Measurements from ENCODE around the gene ETV6.

ETV6 gene

DNA sequence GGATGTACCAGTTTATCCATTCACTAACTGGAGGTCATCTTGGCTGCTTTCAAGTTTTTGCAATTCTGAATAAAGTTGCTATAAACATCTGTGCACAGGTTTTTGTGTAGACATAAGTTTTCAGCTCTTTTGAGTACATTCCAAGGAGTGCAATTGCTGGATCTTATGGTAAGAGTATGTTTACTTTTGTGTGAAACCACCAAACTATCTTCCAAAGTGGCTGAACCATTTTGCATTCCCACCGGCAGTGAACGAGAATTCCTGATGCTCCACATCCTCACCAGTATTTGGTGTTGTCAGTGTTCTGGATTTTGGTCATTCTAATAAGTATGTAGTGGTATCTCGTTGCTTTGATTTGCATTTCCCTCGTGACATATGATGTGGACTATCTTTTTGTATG is 270.8 kb downstream of the ETV6 start:
- DNase-seq (ENCODE audit: low read depth in 2 of 2): no peak

DNA sequence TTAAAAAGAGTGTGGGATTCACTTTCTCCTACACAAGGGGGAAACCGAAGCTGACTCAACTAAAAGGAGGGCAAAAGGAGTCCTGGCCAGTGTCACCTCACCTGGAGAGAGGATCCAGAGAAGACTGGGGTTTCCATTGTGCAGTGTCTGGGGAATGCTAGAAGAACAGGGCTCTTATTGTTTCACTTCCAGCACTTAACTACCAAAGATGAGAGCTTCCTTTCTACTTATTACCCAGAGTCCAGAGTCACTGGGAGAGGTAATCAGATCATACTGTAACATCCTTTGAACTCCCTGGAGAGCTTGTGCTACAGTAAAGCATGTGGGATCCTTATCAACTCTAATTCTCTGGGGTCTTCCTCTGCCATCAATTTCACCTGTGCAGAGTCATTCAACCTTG is 272.9 kb downstream of the ETV6 start:
- DNase-seq (ENCODE audit: low read depth in 2 of 2): no peak

DNA sequence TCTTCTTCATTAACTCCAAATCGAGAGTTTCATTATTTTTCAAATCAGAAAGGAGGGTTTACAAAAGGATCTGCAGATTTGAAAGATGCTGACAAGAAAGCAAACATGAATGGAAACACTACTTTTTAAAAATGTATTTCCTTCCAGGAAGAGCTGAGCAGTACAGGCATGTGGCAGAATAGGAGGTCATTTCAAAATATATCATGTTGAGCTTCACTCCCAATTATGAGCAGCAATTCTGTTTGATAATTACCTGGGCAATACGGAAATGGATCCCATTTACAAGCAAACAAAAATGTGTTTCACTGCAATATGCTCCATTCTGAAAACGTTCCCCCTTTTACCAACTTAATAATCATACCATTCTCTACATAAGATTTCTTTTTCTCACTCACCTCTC is 273.6 kb downstream of the ETV6 start:
- DNase-seq (ENCODE audit: low read depth in 2 of 2): no peak

DNA sequence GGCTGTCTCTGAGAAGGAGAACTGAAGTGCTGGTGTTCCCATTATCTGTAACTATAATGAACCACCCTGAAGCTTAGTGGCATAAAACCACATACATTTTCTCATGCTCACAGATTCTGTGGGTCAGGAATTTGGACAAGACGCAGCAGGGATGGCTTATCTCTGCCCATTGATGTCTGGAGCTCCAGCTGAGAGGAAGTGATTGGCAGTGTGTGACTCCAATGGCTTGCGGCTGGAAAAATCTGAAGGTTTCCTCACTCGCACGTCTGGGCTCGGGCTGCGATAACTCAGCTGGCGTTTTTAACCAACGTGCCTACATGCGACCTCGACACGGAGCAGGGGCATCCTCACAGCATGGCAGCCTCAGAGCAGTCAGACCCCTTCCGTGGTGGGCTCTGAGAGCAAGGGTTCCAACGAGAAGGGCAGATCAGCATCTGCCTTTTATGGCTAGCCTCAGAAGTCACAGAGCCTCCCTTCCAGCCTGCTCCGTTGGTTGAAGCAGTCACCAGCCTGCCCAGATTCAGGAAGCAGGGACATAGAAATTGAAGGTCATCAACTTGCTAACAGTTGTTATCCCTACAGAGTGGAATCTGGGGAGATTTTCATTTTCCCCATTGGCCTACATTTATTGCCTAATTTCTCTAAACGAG is 277.9 kb downstream of the ETV6 start:
- DNase-seq (ENCODE audit: low read depth in 2 of 2): no peak

- DNase-seq (ENCODE audit: low read depth in 2 of 2): no peak
Observed at GRCh38 chr12:11929714-11930113, 280.2 kb downstream of the ETV6 start.

DNA sequence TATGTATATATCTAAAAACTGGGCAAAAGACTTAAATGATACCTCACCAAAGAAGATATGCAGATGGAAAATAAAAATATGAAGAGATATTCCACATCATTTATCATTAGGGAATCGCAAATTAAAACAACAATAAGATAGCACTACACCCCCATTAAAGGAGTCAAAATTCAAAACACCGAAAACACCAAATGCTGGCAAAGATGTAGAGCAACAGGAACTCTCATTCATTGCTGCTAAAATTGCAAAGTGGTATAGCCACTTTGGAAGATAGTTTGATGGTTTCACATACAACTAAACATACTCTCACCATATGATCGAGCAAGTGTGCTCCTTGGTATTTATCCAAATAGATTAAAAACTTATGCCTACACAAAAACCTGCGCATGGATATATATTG is 289.7 kb downstream of the ETV6 start:
- DNase-seq (ENCODE audit: low read depth in 2 of 2): no peak

DNA sequence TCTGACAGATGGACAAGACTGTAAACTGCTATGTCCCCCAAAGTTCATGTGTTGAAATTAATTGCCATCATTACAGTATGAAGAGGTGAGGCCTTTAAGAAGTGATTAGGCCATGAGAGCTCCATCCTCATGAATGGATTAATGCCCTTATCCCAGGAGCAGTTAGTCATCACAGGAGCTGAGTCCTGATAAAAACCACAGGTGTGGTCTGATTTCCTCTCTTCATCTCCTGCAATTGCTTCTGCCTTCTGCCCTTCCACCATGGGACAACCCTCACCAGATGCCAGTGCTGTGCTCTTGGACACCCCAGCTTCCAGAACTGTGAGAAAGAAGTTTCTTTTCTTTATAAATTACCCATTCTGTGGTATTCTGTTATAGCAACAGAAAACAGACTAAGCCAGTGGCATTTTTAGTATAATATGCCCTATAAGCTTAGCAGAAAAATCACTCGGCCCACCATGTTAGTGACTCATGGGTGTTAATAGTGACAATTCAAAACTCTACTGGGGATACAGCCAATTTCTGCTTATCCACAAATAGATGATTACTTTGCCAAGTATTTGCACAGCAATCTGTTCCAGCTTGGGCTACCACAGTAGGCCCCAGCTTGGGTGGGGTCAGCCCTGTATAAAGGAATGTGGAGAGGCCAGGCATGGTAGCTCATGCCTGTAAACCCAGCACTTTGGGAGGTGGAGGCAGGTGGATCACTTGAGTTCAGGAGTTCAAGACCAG is 292.3 kb downstream of the ETV6 start:
- DNase-seq (ENCODE audit: low read depth in 2 of 2): no peak

- DNase-seq (ENCODE audit: low read depth in 2 of 2): no peak
Observed at GRCh38 chr12:11943919-11944700, 294.6 kb downstream of the ETV6 start.
